Gastroesophageal sphincter (tissue), 4 donors: Measurements from ENCODE around the gene HDLBP. TPM values are rescaled to one million over a fixed set of nuclear protein-coding genes. Genes with fewer than 3 reads are reported as not detected.

Source experiments
- ATAC-seq: fragments of 150-250 bp; one replicate; pipeline ENCODE4 v1.9.1; 2016; ENCODE audit warnings: mild to moderate bottlenecking, moderate library complexity
- H3K27ac ChIP-seq, 4 donors: fragments of 200-600 bp; sonication (generic) in 3 of 4; 1 replicate in 3 of 4; 2 replicates in 1 of 4; pipeline ENCODE4 v1.5.1; 2016 to 2019
- H3K27me3 ChIP-seq: fragments of 200-600 bp; sonication (generic); one replicate; pipeline ENCODE4 v1.5.1; 2019
- H3K36me3 ChIP-seq, 2 donors: fragments of 200-600 bp; sonication (generic); one replicate each; pipeline ENCODE4 v1.5.1; 2019; ENCODE audit warnings: control low read depth in 1 of 2
- H3K4me1 ChIP-seq, 3 donors: fragments of 200-600 bp; sonication (generic); 1 replicate in 2 of 3; 2 replicates in 1 of 3; pipeline ENCODE4 v1.5.1; 2016 to 2019; ENCODE audit warnings: control low read depth in 2 of 3
- H3K4me3 ChIP-seq, 2 donors: fragments of 200-600 bp; sonication (generic); one replicate each; pipeline ENCODE4 v1.5.1; 2019; ENCODE audit warnings: mild to moderate bottlenecking in 1 of 2, moderate library complexity in 1 of 2
- H3K9me3 ChIP-seq, 3 donors: fragments of 200-600 bp; sonication (generic); one replicate each; pipeline ENCODE4 v1.5.1; 2017 to 2019; ENCODE audit warnings: control low read depth in 2 of 3
- CTCF ChIP-seq, 4 experiments: fragments of 200-600 bp in 2 of 4; fragments of 450-650 bp in 2 of 4; sonication (generic) in 1 of 4; IDR thresholded peaks; one replicate each; pipeline ENCODE4 v1.5.1; 2017 to 2019; ENCODE audit warnings: antibody characterized with exemption in 4 of 4, mild to moderate bottlenecking in 2 of 4, moderate library complexity in 2 of 4
- EP300 ChIP-seq: sonication (generic); formaldehyde crosslinking; IDR thresholded peaks from one replicate; pipeline ENCODE4 v1.6.1; 2017; ENCODE audit warnings: antibody characterized with exemption, mild to moderate bottlenecking
- POLR2A ChIP-seq, 2 donors: fragments of 450-650 bp; IDR thresholded peaks; one replicate each; pipeline ENCODE4 v1.6.1; 2017; ENCODE audit warnings: antibody characterized with exemption in 2 of 2, mild to moderate bottlenecking in 2 of 2, moderate library complexity in 1 of 2
- POLR2AphosphoS5 ChIP-seq: sonication (generic); formaldehyde crosslinking; IDR thresholded peaks from one replicate; pipeline ENCODE4 v1.6.1; 2017; ENCODE audit warnings: antibody characterized with exemption
- WGBS, 2 donors: methylation state at CpG; one replicate each; pipeline ENCODE4 v1.1.5; 2018; ENCODE audit warnings: low coverage in 1 of 2; 5-methylcytosine and 5-hydroxymethylcytosine counted together
- total RNA-seq, 4 donors: library from RNA; depleted of rRNA; stranded (reverse); fragments of >200 nt; gene quantifications; one replicate each; pipeline ENCODE4 v1.1.0, GENCODE V29; 2016

HDLBP gene
- total RNA-seq, 4 donors from 2014 or later, result 279 to 367 (median 295) TPM

- Histone ChIP-seq H3K9me3 (no peaks in the 10 kb centered on the region), H3K4me1 (no peaks in the 10 kb centered on the region), H3K27ac (no peak overlapping the region), H3K4me3 (no peak overlapping the region), H3K36me3 (peaks cover 0 to 100% of the 10 kb centered on the region in 2 donors), H3K27me3 (no peaks in the 10 kb centered on the region)
- no peak for TF ChIP-seq POLR2AphosphoS5
- TF ChIP-seq EP300, result no peak
- TF ChIP-seq POLR2A (IDR thresholded peaks at IDR 0.05), result no peak
- no peak for TF ChIP-seq CTCF (IDR thresholded peaks at IDR 0.05)
- ATAC-seq, result no peak
- 86% methylated on average over 10 of the region's 21 CpGs; no CpG with 5 or more reads in 1 of the 2 donors for WGBS, 2 donors
Measured at GRCh38 chr2:241240320-241241004, 75.0 kb downstream of the HDLBP start.

- Histone ChIP-seq H3K9me3 (no peaks in the 10 kb centered on the region), H3K4me3 (no peak overlapping the region), H3K27me3 (no peaks in the 10 kb centered on the region), H3K4me1 (no peaks in the 10 kb centered on the region), H3K27ac (no peak overlapping the region), H3K36me3 (peaks cover 0 to 100% of the 10 kb centered on the region in 2 donors)
- WGBS, 2 donors, result 60% methylated on average over 1 of the region's 28 CpGs; no CpG with 5 or more reads in 1 of the 2 donors
- TF ChIP-seq EP300, result no peak
- no peak for TF ChIP-seq CTCF (IDR thresholded peaks at IDR 0.05)
- ATAC-seq, result no peak
Measured at GRCh38 chr2:241239552-241240202, 75.8 kb downstream of the HDLBP start.

- Histone ChIP-seq H3K27ac (no peak overlapping the region), H3K9me3 (no peaks in the 10 kb centered on the region), H3K4me3 (no peak overlapping the region), H3K4me1 (no peaks in the 10 kb centered on the region), H3K27me3 (no peaks in the 10 kb centered on the region), H3K36me3 (peaks cover 0 to 100% of the 10 kb centered on the region in 2 donors)
- ATAC-seq, result no peak
- TF ChIP-seq POLR2A (IDR thresholded peaks at IDR 0.05), result no peak
- TF ChIP-seq EP300, result no peak
- no peak for TF ChIP-seq POLR2AphosphoS5
- no peak for TF ChIP-seq CTCF (IDR thresholded peaks at IDR 0.05)
- WGBS, 2 donors, result 67 to 73% methylated on average over 3 of the region's 5 CpGs
Measured at GRCh38 chr2:241238693-241239198, 76.7 kb downstream of the HDLBP start.

- H3K9me3 ChIP-seq, result no peaks in the 10 kb centered on the region
- ATAC-seq, result no peak
- H3K27me3 ChIP-seq, result no peaks in the 10 kb centered on the region
- TF ChIP-seq EP300 (no peak), CTCF (IDR thresholded peaks at IDR 0.05) (no peak), POLR2A (IDR thresholded peaks at IDR 0.05) (no peak), POLR2AphosphoS5 (no peak)
- H3K27ac ChIP-seq, result no peak overlapping the region
- H3K36me3 ChIP-seq, result peaks cover 0 to 100% of the 10 kb centered on the region in 2 donors
- no peaks in the 10 kb centered on the region for H3K4me1 ChIP-seq
- no peak overlapping the region for H3K4me3 ChIP-seq
- 73% methylated on average over 6 of the region's 12 CpGs; no CpG with 5 or more reads in 1 of the 2 donors for WGBS, 2 donors
Measured at GRCh38 chr2:241237949-241238371, 77.5 kb downstream of the HDLBP start.
